Small intestine (tissue), 7 donors: ENCODE data around the gene COBL. TPM values are rescaled to one million over a fixed set of nuclear protein-coding genes. Genes with fewer than 3 reads are reported as not detected.
A peak's percentile ranks its signal among the peaks of the same experiment; 100 is the strongest.

Experiments
- DNase-seq, 2 donors: peaks; one replicate each; pipeline versions ENCODE4 v3.0.0 to v3.0.0-alpha.2; 2013
- FAIRE-seq: peaks from 2 replicates; lab custom pipeline; 2012; peaks lifted over from hg19 to GRCh38; lab: Jason Lieb, UNC
- H3K27ac ChIP-seq, 3 donors: one replicate each; pipeline ENCODE4 v1.5.1; 2013; ENCODE audit warnings: low read length in 2 of 3, mild to moderate bottlenecking in 2 of 3, control low read depth in 1 of 3, inconsistent platforms in 1 of 3, low read depth in 1 of 3, moderate library complexity in 1 of 3
- H3K27me3 ChIP-seq, 3 donors: one replicate each; pipeline ENCODE4 v1.6.1; 2013; ENCODE audit warnings: low read length in 3 of 3, inconsistent platforms in 1 of 3; ENCODE audit not compliant: control insufficient read depth in 3 of 3, insufficient read depth in 3 of 3
- H3K36me3 ChIP-seq, 3 donors: one replicate each; pipeline ENCODE4 v1.6.1; 2013; ENCODE audit warnings: low read length in 3 of 3, inconsistent platforms in 1 of 3, low read depth in 1 of 3, mild to moderate bottlenecking in 1 of 3, moderate library complexity in 1 of 3; ENCODE audit not compliant: control insufficient read depth in 3 of 3, insufficient read depth in 2 of 3
- H3K4me1 ChIP-seq, 3 donors: one replicate each; pipeline ENCODE4 v1.6.1; 2013; ENCODE audit warnings: low read length in 2 of 3, inconsistent platforms in 1 of 3, low read depth in 1 of 3, mild to moderate bottlenecking in 1 of 3, moderate library complexity in 1 of 3; ENCODE audit not compliant: control insufficient read depth in 3 of 3, insufficient read depth in 2 of 3
- H3K4me3 ChIP-seq, 3 donors: one replicate each; pipeline ENCODE4 v1.5.1; 2013; ENCODE audit warnings: low read length in 3 of 3, control low read depth in 1 of 3, inconsistent platforms in 1 of 3, low read depth in 1 of 3, mild to moderate bottlenecking in 1 of 3, moderate library complexity in 1 of 3
- H3K9me3 ChIP-seq, 2 donors: one replicate each; pipeline ENCODE4 v1.6.1; 2013; ENCODE audit warnings: low read depth in 1 of 2, low read length in 1 of 2; ENCODE audit not compliant: control insufficient read depth in 2 of 2, insufficient read depth in 1 of 2
- WGBS, 3 donors: extraction: QIAGEN DNeasy Blood & Tissue Kit; methylation state at CpG; one replicate each; pipeline ENCODE4 v1.1.7; 2013; 5-methylcytosine and 5-hydroxymethylcytosine counted together
- polyA plus RNA-seq, 4 donors: library from polyadenylated mRNA; stranded (reverse) in 3 of 4; unstranded in 1 of 4; fragments of 200-250 nt in 3 of 4; fragments of 120-200 nt in 1 of 4; gene quantifications; one replicate each; pipeline versions ENCODE4 v1.2.1 to v1.2.3, GENCODE V29; 2013
- donor health status: healthy with polysubstance abuse.
- donor health status: control.
- donor health status: control.
- donor health status: Bipolar disorder and iron deficiency.
- donor health status: healthy.

The COBL gene
- polyA plus RNA-seq, 4 donors: 8.4 to 40.3 (median 32.5) TPM

DNA sequence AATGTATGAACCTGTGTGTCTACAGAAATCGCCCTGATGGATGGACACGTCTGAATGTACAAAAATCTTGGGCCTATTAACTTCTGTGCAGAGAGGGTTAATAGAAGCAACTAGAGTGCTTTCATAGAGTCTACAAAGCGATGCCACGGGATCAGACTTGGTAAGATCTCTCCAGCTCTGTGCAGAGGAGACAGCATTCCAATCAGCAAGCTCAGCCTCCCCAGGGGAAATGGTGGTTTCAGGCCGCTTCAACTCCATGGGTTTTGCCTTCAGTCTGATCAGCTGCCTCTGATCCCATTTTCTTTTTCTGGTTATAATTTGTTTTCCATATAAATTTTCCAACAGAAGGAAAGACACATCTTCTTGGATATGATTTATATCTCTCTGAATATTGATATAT, 35.1 kb upstream of the COBL start:
- Histone ChIP-seq H3K27me3 (no peaks in the 10 kb centered on the region), H3K36me3 (no peaks in the 10 kb centered on the region), H3K4me3 (no peak overlapping the region), H3K27ac (no peak overlapping the region), H3K4me1 (no peaks in the 10 kb centered on the region), H3K9me3 (peaks cover 0 to under 1% of the 10 kb centered on the region in 2 donors)
- FAIRE-seq (no peak), DNase-seq (no peak)
- WGBS, 3 donors: 79 to 93% (median 86%) methylated on average over 5 of the region's 5 CpGs

DNA sequence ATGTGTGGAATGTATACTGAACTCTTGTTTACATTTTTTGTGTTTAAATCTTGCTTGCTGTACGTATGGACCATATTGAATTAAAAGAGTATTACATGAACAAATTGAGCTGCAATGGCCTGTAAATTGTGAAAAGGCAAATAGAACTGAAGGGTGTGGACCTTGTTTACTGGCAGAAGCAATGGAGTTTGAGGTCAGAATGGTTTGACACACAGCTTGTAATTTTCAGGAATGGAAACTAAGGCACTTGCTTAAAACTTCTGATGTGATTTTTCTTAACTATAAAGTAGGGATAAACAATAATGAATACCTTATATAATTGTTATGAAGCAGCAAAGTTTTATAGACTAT, 33.9 kb upstream of the COBL start:
- Histone ChIP-seq H3K4me3 (no peak overlapping the region), H3K27ac (no peak overlapping the region), H3K27me3 (no peaks in the 10 kb centered on the region), H3K4me1 (no peaks in the 10 kb centered on the region), H3K36me3 (no peaks in the 10 kb centered on the region), H3K9me3 (no peaks in the 10 kb centered on the region)
- FAIRE-seq: no peak
- 33 to 55% (median 50%) methylated on average over 1 of the region's 1 CpG for WGBS, 3 donors
- DNase-seq: no peak

DNA sequence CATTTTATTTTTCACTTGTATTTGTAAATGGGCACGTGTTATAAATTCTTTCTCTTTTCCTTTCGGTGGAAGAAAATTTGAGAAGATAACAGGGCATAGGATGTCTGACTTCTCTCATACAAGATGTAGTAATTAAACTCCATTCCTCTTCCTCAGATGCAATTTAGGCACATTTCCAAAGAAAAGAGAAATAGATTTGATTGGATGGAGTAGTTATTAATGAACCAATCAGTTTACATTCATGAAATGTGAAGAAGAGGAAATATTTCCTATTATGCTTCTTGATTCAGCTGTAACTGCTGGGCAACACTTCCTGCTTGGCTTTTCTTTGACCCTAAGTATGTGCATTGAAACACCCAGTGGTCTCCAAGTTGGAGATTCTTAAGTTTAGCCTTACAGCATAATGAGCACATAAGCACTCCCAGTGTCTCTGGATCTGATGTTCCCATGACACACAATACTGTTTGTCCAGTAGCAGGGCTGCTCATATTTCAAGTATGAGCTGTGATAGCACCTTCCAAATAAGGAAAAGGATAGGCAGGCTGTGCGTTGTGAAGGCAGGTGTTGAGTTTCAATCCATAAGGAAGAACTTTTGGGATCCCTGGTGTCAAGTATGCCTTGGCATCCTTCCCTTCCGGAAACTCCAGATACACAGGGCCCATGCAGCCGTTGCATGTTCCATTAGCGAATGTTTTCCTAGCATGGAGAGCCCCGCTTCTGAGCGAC, 33.4 kb upstream of the COBL start:
- FAIRE-seq (no peak), DNase-seq (peak; percentile 34 to 57)
- WGBS, 3 donors: 56 to 66% (median 66%) methylated on average over 8 of the region's 8 CpGs
- no peak overlapping the region for H3K27ac ChIP-seq
- H3K4me1 ChIP-seq: no peaks in the 10 kb centered on the region
- H3K4me3 ChIP-seq: no peak overlapping the region
- H3K27me3 ChIP-seq: no peaks in the 10 kb centered on the region
- H3K9me3 ChIP-seq: no peaks in the 10 kb centered on the region
- H3K36me3 ChIP-seq: no peaks in the 10 kb centered on the region

DNA sequence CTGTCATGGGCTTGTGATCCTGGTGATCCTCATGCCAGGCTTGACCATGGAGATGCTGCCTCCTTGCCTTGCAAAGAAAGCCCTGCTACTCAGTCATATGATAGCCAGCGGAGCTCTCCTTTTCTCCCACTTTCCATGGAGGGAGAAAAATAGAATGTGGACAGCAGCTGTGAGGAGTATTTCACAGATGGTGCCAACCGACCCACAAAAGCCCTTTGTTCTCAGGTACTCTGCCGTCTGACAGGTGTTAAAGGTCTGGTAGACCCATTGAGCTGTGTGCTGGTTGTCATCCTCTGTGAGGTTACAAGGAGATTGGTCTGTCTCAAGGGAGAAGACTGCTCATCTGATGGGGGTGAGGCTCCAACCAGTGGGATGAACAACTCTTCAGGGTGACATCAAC, 29.5 kb upstream of the COBL start:
- H3K4me1 ChIP-seq: peaks cover 0 to 7% (median 2%) of the 10 kb centered on the region in 3 donors

GRCh38 chr7:51344406-51345138, 28.0 kb upstream of the COBL start:
- peak; percentile 86 to 97 for DNase-seq
- H3K27me3 ChIP-seq: no peaks in the 10 kb centered on the region
- H3K4me3 ChIP-seq: no peak overlapping the region
- FAIRE-seq: peak; percentile 39
- H3K4me1 ChIP-seq: peaks cover 0 to 13% (median 2%) of the 10 kb centered on the region in 3 donors
- peak overlapping the region in 2 of 3 donors; percentile 5 to 32 for H3K27ac ChIP-seq
- H3K9me3 ChIP-seq: no peaks in the 10 kb centered on the region
- no peaks in the 10 kb centered on the region for H3K36me3 ChIP-seq
- 24 to 64% (median 39%) methylated on average over 6 of the region's 6 CpGs for WGBS, 3 donors

More for the DNA sequence above, 29.5 kb upstream of the COBL start:
- 16 to 42% (median 37%) methylated on average over 3 of the region's 3 CpGs for WGBS, 3 donors
- no peaks in the 10 kb centered on the region for H3K36me3 ChIP-seq
- H3K27me3 ChIP-seq: no peaks in the 10 kb centered on the region
- H3K4me3 ChIP-seq: no peak overlapping the region
- FAIRE-seq: no peak
- no peak overlapping the region for H3K27ac ChIP-seq
- peak in 1 of 2 donors; percentile 18 for DNase-seq
- no peaks in the 10 kb centered on the region for H3K9me3 ChIP-seq

GRCh38 chr7:51340936-51341335, 24.3 kb upstream of the COBL start:
- H3K4me3 ChIP-seq: no peak overlapping the region
- DNase-seq: no peak
- H3K9me3 ChIP-seq: no peaks in the 10 kb centered on the region
- H3K27me3 ChIP-seq: no peaks in the 10 kb centered on the region
- FAIRE-seq: no peak
- WGBS, 3 donors: 92 to 94% (median 93%) methylated on average over 6 of the region's 6 CpGs
- peaks cover 0 to 13% (median 2%) of the 10 kb centered on the region in 3 donors for H3K4me1 ChIP-seq
- no peaks in the 10 kb centered on the region for H3K36me3 ChIP-seq
- no peak overlapping the region for H3K27ac ChIP-seq

DNA sequence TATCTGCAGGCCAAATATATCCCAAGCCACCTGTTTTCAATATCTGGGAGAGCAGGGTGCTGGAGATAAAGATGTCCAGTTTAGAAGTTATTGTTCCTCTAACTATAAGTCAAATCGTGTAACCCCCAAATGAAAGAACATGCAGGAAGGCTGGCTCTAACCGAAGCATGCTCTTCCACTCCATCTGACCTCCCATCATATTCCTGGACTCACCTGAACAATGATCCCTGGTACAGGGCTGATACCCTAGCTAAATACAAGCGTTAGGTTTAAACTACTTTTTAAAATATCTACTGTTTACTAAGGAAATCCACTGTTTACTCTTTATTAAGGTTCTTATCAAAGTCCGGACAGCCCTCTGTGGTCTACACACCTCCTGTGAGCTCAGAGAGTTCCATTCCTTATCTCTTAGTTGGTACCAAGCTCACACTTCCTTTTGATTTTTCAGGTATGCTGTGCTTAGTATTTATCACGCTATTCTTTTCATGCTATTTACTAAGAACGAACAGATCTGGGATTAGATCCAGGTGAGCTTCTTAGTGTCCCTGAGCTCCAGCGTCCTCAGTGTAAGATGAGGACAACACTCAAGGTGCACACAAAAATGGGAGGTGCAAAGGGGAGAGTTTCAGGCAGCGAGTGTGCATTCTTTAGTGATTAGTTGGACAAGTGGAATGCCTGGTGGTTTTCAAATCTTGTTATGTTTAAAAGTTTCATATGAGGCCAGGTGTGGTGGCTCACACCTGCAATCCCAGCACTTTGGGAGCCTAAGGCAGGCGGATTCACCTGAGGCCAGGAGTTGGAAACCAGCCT, 23.6 kb upstream of the COBL start:
- Histone ChIP-seq H3K36me3 (no peaks in the 10 kb centered on the region), H3K27ac (peak overlapping the region in 1 of 3 donors; percentile 27), H3K27me3 (no peaks in the 10 kb centered on the region), H3K4me1 (peaks cover 0 to 13% (median 2%) of the 10 kb centered on the region in 3 donors), H3K9me3 (no peaks in the 10 kb centered on the region), H3K4me3 (no peak overlapping the region)
- no peak for FAIRE-seq
- 16 to 53% (median 27%) methylated on average over 9 of the region's 9 CpGs for WGBS, 3 donors
- peak; percentile 52 to 70 for DNase-seq

DNA sequence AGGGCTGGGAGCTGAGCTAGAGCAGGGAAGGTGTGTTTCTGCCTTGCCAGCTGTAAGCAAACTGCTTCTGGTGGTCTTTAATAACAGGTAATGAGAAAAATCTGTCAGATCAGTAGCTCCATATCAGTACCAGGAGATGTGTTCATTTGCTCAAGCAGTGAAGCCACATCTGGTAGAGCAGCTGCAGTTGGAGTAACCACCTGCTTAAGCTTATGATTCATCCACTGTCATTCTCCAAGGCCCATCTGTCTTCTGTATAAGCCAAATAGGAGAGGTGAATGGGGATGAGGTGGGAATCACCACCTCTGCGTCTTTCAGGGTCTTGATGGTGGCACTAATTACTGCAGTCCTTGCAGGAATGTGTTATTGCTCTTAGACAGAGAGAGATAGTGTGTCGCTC, 18.4 kb upstream of the COBL start:
- 86 to 89% (median 88%) methylated on average over 2 of the region's 2 CpGs for WGBS, 3 donors
- Histone ChIP-seq H3K27me3 (no peaks in the 10 kb centered on the region), H3K4me3 (no peak overlapping the region), H3K4me1 (no peaks in the 10 kb centered on the region), H3K36me3 (no peaks in the 10 kb centered on the region), H3K27ac (no peak overlapping the region), H3K9me3 (no peaks in the 10 kb centered on the region)
- no peak for FAIRE-seq
- DNase-seq: no peak
